Fibroblast of villous mesenchyme (primary cell): ENCODE results near the gene SUGP1. TPM values are rescaled to one million over a fixed set of nuclear protein-coding genes. Genes with fewer than 3 reads are reported as not detected.

ENCODE experiments used
- DNase-seq: peaks from one replicate; pipeline ENCODE4 v3.0.0-alpha.2; 2010; ENCODE audit warnings: low read depth
- H3K4me3 ChIP-seq: 2 replicates; pipeline ENCODE4 v1.5.1; 2011; ENCODE audit warnings: low read depth, mild to moderate bottlenecking, low read length
- total RNA-seq: library from RNA; depleted of rRNA; stranded (reverse); fragments of >200 nt; gene quantifications from 2 replicates; pipeline ENCODE4 v1.2.3, GENCODE V29; 2012
- TF ChIP-seq, protein P1 (sequence below): IDR thresholded peaks from 2 replicates; pipeline ENCODE4 v1.5.1; 2012; ENCODE audit warnings: low read depth, mild to moderate bottlenecking, low read length; ENCODE audit not compliant: insufficient read depth

Gene SUGP1
- total RNA-seq, 1 donor = 22.5 TPM

DNA sequence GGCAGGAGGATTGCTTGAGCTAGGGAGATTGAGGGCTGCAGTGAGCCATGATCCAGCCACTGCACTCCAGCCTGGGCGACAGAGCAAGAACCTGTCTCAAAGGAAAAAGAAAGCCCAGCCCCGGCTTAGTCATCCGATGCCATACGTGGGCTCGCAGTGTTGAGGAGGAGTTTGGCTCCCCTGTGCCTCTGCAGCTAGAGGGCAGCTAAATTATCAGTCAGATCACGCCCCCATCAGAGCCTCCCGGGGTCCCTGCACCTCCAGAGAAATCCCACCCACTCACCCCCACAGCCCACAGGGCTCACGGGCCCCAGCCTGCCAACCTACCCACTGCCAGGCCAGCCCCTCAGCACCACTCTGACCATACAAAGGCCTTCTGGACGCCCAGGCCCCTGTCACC is 28.0 kb upstream of the SUGP1 start:
- no peak overlapping the region for H3K4me3 ChIP-seq
- TF ChIP-seq, protein P1, sequence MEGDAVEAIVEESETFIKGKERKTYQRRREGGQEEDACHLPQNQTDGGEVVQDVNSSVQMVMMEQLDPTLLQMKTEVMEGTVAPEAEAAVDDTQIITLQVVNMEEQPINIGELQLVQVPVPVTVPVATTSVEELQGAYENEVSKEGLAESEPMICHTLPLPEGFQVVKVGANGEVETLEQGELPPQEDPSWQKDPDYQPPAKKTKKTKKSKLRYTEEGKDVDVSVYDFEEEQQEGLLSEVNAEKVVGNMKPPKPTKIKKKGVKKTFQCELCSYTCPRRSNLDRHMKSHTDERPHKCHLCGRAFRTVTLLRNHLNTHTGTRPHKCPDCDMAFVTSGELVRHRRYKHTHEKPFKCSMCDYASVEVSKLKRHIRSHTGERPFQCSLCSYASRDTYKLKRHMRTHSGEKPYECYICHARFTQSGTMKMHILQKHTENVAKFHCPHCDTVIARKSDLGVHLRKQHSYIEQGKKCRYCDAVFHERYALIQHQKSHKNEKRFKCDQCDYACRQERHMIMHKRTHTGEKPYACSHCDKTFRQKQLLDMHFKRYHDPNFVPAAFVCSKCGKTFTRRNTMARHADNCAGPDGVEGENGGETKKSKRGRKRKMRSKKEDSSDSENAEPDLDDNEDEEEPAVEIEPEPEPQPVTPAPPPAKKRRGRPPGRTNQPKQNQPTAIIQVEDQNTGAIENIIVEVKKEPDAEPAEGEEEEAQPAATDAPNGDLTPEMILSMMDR = no peak
- no peak for DNase-seq

DNA sequence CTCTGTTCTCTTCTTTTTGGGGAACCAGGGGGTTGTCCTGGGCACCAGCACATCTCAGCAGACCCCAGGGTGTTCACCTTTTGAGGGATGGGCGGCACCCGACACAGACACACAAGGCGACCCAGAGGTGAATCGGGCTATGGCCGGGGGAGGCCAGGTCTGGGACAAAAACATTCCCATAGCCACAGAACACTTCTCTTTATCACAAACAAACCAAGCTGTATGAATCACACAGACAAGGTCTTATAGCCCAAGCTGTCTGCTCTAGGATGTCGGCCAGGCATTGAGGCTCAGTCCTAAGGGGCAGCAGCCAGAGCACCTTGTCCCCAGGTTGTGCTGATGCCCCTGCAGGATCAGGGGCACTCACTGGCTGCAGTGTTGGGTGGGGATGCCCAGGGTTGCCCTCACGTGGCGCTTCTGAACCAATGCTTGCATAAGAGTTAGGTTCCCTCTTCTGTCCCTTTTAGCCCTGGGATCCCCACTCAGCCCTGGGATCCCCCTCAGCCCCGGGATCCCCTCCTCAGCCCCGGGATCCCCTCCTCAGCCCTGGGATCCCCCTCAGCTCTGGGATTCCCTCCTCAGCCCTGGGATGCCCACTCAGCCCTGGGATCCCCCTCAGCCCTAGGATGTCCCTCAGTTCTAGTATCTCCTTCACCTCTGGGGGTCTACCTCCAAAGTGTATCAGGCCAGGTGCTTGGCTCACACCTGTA is 27.2 kb upstream of the SUGP1 start:
- DNase-seq = no peak
- TF ChIP-seq, protein P1 = no peak
- H3K4me3 ChIP-seq = no peak overlapping the region

DNA sequence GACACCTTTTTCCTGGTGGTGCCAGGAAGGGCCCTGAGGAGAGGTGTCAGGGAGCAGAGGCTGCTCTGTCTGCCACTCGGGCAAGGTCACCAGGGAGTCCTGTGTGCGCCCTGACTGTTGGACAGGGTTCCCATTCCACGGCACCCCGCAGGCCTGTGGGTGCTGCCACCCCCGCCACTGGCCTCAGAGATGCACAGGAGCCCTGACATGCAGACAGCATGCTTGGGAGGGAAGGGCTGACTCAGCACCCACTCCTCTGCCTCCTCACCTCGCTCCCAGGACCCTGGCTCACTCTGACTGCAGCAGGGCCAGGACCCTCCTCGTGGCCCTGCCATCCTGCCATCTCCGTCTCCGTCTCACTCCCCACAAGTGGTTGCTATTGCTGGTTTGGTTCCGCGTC is 25.7 kb upstream of the SUGP1 start:
- no peak for DNase-seq
- TF ChIP-seq, protein P1 = no peak
- H3K4me3 ChIP-seq = no peak overlapping the region

DNA sequence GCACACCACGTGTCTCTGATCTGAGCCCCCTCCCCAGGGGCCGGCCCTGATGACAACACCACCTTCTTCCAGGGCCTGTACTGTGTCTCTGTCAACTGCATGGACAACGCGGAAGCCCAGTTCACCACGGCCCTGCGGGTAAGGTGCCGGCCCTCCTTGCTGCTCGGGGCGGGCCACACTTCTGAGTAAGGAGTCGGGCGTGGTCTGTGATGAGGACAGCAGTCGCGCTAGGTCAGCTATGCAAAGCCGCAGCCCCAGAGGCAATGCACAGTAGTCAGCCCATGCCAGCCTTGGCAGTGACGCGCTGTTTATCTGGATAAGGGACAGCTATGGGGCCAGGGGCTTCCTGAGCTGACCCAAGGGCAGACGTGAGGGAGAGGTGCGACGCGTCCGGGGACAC is 24.9 kb upstream of the SUGP1 start:
- H3K4me3 ChIP-seq = no peak overlapping the region
- DNase-seq = no peak
- TF ChIP-seq, protein P1 = no peak

DNA sequence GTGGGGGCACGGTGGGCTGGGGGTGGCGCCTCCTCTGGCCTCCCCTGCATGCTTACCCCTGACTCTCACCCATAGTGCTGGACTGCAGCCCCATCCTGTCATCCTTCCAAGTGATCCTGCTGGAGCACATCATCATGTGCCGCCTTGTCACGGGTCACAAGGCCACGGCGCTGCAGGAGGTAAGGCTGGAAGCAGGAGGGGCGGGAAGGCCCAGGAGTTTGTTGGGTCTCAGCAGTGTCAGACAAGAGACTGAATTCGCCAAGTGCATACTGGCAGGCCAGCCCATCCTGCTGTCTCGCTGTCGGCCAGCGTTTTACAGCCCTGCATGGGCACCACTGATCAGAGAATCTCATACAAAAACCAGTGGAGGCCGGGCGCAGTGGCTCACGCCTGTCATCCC is 23.5 kb upstream of the SUGP1 start:
- TF ChIP-seq, protein P1 = no peak
- no peak for DNase-seq
- no peak overlapping the region for H3K4me3 ChIP-seq

DNA sequence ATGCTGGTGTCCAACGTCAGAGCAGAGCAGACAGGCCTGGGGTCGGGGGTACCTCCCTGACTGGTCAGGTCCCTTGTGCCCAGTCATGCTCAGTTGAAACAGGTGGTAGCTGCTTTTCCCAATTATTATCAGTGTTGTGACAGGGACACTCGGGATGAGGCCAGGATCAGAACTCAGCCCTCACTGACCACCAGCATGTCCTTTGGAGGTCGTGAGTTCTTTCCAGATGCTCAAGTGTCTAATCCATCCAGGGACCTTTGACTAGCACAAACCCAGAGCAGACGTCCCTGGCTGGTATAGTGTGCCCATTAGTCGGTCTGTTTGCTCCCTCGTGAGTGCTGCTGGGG is 22.7 kb upstream of the SUGP1 start:
- no peak overlapping the region for H3K4me3 ChIP-seq
- TF ChIP-seq, protein P1 = no peak
- no peak for DNase-seq
